WTC11 (cell line): Measurements from ENCODE around the gene CHL1. TPM values are rescaled to one million over a fixed set of nuclear protein-coding genes. Genes with fewer than 3 reads are reported as not detected.

Experiments
- ATAC-seq: fragments of 200-7000 bp; cut with Tn5 transposase; 2 replicates; pipeline ENCODE4 v1.10.0; 2021; ENCODE audit warnings: mild to moderate bottlenecking, moderate library complexity
- CTCF ChIA-PET: fragments of 300-600 bp; sonication (Branson Sonifier 250); formaldehyde crosslinking; loops from one replicate; lab custom pipeline; 2021; ENCODE audit warnings: antibody characterized with exemption; lab: Charles Lee
- POLR2A ChIA-PET: fragments of 350-600 bp; sonication (Branson Sonifier 250); formaldehyde crosslinking; loops from one replicate; lab custom pipeline; 2021; ENCODE audit warnings: antibody characterized with exemption; lab: Charles Lee
- DNase-seq: peaks from one replicate; pipeline ENCODE4 v3.0.0; 2021; ENCODE audit warnings: low spot score
- H3K27ac Mint-ChIP-seq: 2 replicates; pipeline ENCODE4 v1.8.0; 2021; ENCODE audit warnings: mixed read lengths
- H3K27me3 Mint-ChIP-seq: 2 replicates; pipeline ENCODE4 v1.8.0; 2021; ENCODE audit warnings: low read depth, mild to moderate bottlenecking, moderate library complexity, mixed read lengths
- H3K36me3 Mint-ChIP-seq: 2 replicates; pipeline ENCODE4 v1.8.0; 2021; ENCODE audit warnings: mixed read lengths
- H3K4me1 Mint-ChIP-seq: 2 replicates; pipeline ENCODE4 v1.8.0; 2022; ENCODE audit warnings: mixed read lengths
- H3K4me3 Mint-ChIP-seq: 2 replicates; pipeline ENCODE4 v1.8.0; 2021; ENCODE audit warnings: mild to moderate bottlenecking, moderate library complexity, mixed read lengths
- H3K9me3 Mint-ChIP-seq: 2 replicates; pipeline ENCODE4 v1.8.0; 2021; ENCODE audit warnings: mixed read lengths
- ATF6 ChIP-seq: sonication (generic); formaldehyde crosslinking; IDR thresholded peaks from 2 replicates; pipeline ENCODE4 v1.8.1; 2023; ENCODE audit warnings: mild to moderate bottlenecking, missing genetic modification reagents
- CTCF ChIP-seq: fragments of 200-600 bp; IDR thresholded peaks from 2 replicates; pipeline ENCODE4 v1.8.0; 2022; ENCODE audit warnings: antibody characterized with exemption
- EMX1 ChIP-seq: fragments of 250-450 bp; sonication (Bioruptor Pico); IDR thresholded peaks from 2 replicates; pipeline ENCODE4 v1.8.0; 2021; ENCODE audit warnings: mild to moderate bottlenecking
- FOXK1 ChIP-seq: sonication (generic); formaldehyde crosslinking; IDR thresholded peaks from 2 replicates; pipeline ENCODE4 v1.8.0; 2022; ENCODE audit warnings: mild to moderate bottlenecking, moderate library complexity, missing genetic modification reagents
- MXD4 ChIP-seq: fragments of 250-450 bp; sonication (Bioruptor Pico); IDR thresholded peaks from 2 replicates; pipeline ENCODE4 v1.8.0; 2021; ENCODE audit warnings: mild to moderate bottlenecking, moderate library complexity, borderline replicate concordance
- MYBL2 ChIP-seq: sonication (generic); formaldehyde crosslinking; IDR thresholded peaks from 2 replicates; pipeline ENCODE4 v1.8.1; 2023; ENCODE audit warnings: mild to moderate bottlenecking, moderate library complexity, missing genetic modification reagents
- PRDM15 ChIP-seq: sonication (generic); formaldehyde crosslinking; IDR thresholded peaks from 2 replicates; pipeline ENCODE4 v1.8.0; 2022; ENCODE audit warnings: missing genetic modification reagents
- PREB ChIP-seq: sonication (generic); formaldehyde crosslinking; IDR thresholded peaks from 2 replicates; pipeline ENCODE4 v1.8.1; 2022; ENCODE audit warnings: mild to moderate bottlenecking, missing genetic modification reagents, moderate library complexity, borderline replicate concordance
- PRRX2 ChIP-seq: fragments of 250-450 bp; sonication (Bioruptor Pico); IDR thresholded peaks from 2 replicates; pipeline ENCODE4 v1.8.0; 2021; ENCODE audit warnings: mild to moderate bottlenecking
- RORB ChIP-seq: fragments of 250-450 bp; sonication (Bioruptor Pico); IDR thresholded peaks from 2 replicates; pipeline ENCODE4 v1.9.0; 2021; ENCODE audit warnings: mild to moderate bottlenecking
- SMAD3 ChIP-seq: sonication (generic); formaldehyde crosslinking; IDR thresholded peaks from 2 replicates; pipeline ENCODE4 v1.8.0; 2022; ENCODE audit warnings: missing genetic modification reagents, mild to moderate bottlenecking, borderline replicate concordance
- SMAD4 ChIP-seq: sonication (generic); formaldehyde crosslinking; IDR thresholded peaks from 2 replicates; pipeline ENCODE4 v1.8.0; 2022; ENCODE audit warnings: mild to moderate bottlenecking, missing genetic modification reagents
- SOX15 ChIP-seq: fragments of 250-450 bp; sonication (Bioruptor Pico); IDR thresholded peaks from 2 replicates; pipeline ENCODE4 v1.9.0; 2021; ENCODE audit warnings: mild to moderate bottlenecking
- SP1 ChIP-seq: sonication (generic); formaldehyde crosslinking; conservative IDR thresholded peaks from 2 replicates; pipeline ENCODE4 v1.8.1; 2022; ENCODE audit warnings: missing genetic modification reagents
- USF2 ChIP-seq: sonication (generic); formaldehyde crosslinking; IDR thresholded peaks from 2 replicates; pipeline ENCODE4 v1.8.1; 2023; ENCODE audit warnings: mild to moderate bottlenecking, missing genetic modification reagents, moderate library complexity
- ZNF512 ChIP-seq: sonication (generic); formaldehyde crosslinking; IDR thresholded peaks from 2 replicates; pipeline ENCODE4 v1.8.1; 2022; ENCODE audit warnings: missing genetic modification reagents, borderline replicate concordance
- ZNF671 ChIP-seq: fragments of 250-450 bp; sonication (Bioruptor Pico); IDR thresholded peaks from 2 replicates; pipeline ENCODE4 v1.8.0; 2021; ENCODE audit warnings: mild to moderate bottlenecking
- total RNA-seq: library from RNA; stranded (reverse); gene quantifications from 3 replicates; pipeline ENCODE4 v1.2.3, GENCODE V29; 2021

Gene CHL1
- total RNA-seq, 1 experiment from 2014 or later = not detected

GRCh38 chr3:308597-309321 lies 112.2 kb downstream of the CHL1 start:
- Mint-ChIP-seq H3K4me3 (no peak overlapping the region), H3K4me1 (no peaks in the 10 kb centered on the region), H3K27ac (no peak overlapping the region)
- POLR2A ChIA-PET = no interaction called here
- TF ChIP-seq MXD4 (no peak), USF2 (CRISPR knock-in tag) (no peak), ZNF671 (CRISPR knock-in tag) (no peak), SMAD3 (CRISPR knock-in tag) (no peak), ZNF512 (CRISPR knock-in tag) (no peak), PREB (CRISPR knock-in tag) (no peak), RORB (CRISPR knock-in tag) (no peak), ATF6 (CRISPR knock-in tag) (no peak), FOXK1 (no peak), PRDM15 (CRISPR knock-in tag) (no peak), SMAD4 (CRISPR knock-in tag) (no peak), CTCF (no peak)
- TF ChIP-seq, all 79 proteins: peak for 0
- Mint-ChIP-seq H3K36me3 (peaks cover 59% of the 10 kb centered on the region), H3K9me3 (peaks cover 70% of the 10 kb centered on the region), H3K27me3 (peaks cover 17% of the 10 kb centered on the region)
- DNase-seq (no peak), ATAC-seq (no peak)
- CTCF ChIA-PET = no interaction called here

DNA sequence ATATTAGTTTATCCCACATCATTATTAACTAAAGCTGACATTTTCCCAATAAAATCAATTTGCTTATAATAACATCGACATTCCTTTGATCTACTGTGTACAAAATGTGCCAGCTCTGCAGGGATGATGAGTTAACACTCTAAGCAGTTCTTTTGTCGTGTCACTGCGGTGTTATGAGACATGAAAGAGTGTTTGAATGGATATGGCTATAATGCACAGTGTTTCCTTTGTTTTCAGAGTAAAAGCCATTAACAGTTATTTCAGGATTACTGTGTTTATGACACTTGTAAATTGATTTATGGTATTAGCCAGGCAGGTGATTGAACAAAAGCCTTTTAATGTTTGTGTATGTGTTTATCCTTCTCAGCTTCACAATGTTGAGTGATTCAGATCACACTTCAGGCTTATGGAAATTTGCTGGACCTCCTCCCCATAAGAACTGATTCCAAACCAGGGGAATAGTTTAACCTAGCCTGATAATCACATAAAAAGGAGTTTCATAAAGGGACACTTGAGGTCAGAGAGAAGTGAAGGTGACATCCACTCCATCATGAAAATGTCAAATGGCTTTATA lies 115.7 kb downstream of the CHL1 start:
- ATAC-seq = no peak
- no peak overlapping the region for H3K4me3 Mint-ChIP-seq
- peaks cover 59% of the 10 kb centered on the region for H3K36me3 Mint-ChIP-seq
- no peak for DNase-seq
- no peak overlapping the region for H3K27ac Mint-ChIP-seq
- POLR2A ChIA-PET = no interaction called here
- peaks cover 75% of the 10 kb centered on the region for H3K9me3 Mint-ChIP-seq
- no peak for TF ChIP-seq PRRX2 (CRISPR knock-in tag)
- TF ChIP-seq SOX15 (CRISPR knock-in tag) = no peak
- no peak for TF ChIP-seq EMX1 (CRISPR knock-in tag)
- TF ChIP-seq SP1 (CRISPR knock-in tag) = no peak
- TF ChIP-seq MYBL2 = no peak
- TF ChIP-seq PREB (CRISPR knock-in tag) = no peak
- TF ChIP-seq, all 79 proteins: peak for 0
- CTCF ChIA-PET = no interaction called here
- Mint-ChIP-seq H3K27me3 (peaks cover 6% of the 10 kb centered on the region; the same call in 1 of the 2 replicates), H3K4me1 (no peaks in the 10 kb centered on the region)
